HepG2 (cell line): ENCODE measurements around the gene UBE2G2. TPM values are rescaled to one million over a fixed set of nuclear protein-coding genes. Genes with fewer than 3 reads are reported as not detected.
A peak's percentile ranks its signal among the peaks of the same experiment; 100 is the strongest.

Source experiments
- CCDC6 ChIP-seq: sonication (generic); formaldehyde crosslinking; IDR thresholded peaks from 2 replicates; pipeline ENCODE4 v1.8.1; 2022; ENCODE audit warnings: mild to moderate bottlenecking, missing genetic modification reagents, moderate library complexity
- CSRNP1 ChIP-seq: sonication (generic); formaldehyde crosslinking; IDR thresholded peaks from 2 replicates; pipeline ENCODE4 v1.8.1; 2023; ENCODE audit warnings: mild to moderate bottlenecking, missing genetic modification reagents
- EHMT2 ChIP-seq: fragments of 200-600 bp; sonication (generic); IDR thresholded peaks from 2 replicates; pipeline ENCODE4 v1.7.0; 2017; ENCODE audit warnings: antibody characterized with exemption, low read depth, low read length, borderline replicate concordance
- GZF1 ChIP-seq: sonication (generic); formaldehyde crosslinking; IDR thresholded peaks from 2 replicates; pipeline ENCODE4 v1.5.1; 2020; ENCODE audit warnings: mild to moderate bottlenecking, missing genetic modification reagents
- MNT ChIP-seq: fragments of 450-650 bp; IDR thresholded peaks from 2 replicates; pipeline ENCODE4 v1.6.1; 2016
- MXD1 ChIP-seq: sonication (generic); formaldehyde crosslinking; IDR thresholded peaks from 2 replicates; pipeline ENCODE4 v1.4.0; 2020; ENCODE audit warnings: mild to moderate bottlenecking, missing genetic modification reagents
- MYC ChIP-seq: sonication (generic); formaldehyde crosslinking; IDR thresholded peaks from 2 replicates; pipeline ENCODE4 v1.9.0; 2021; ENCODE audit warnings: missing genetic modification reagents, borderline replicate concordance
- NR2F6 ChIP-seq, 2 experiments: IDR thresholded peaks; 2 replicates each; pipeline ENCODE4 v1.6.1; 2016; ENCODE audit warnings: antibody characterized with exemption in 1 of 2, mild to moderate bottlenecking in 1 of 2
- RELA ChIP-seq: sonication (generic); formaldehyde crosslinking; IDR thresholded peaks from 2 replicates; pipeline ENCODE4 v1.4.0; 2020; ENCODE audit warnings: missing genetic modification reagents
- RFX5 ChIP-seq: IDR thresholded peaks from 2 replicates; pipeline ENCODE4 v1.6.1; 2011; ENCODE audit warnings: low read depth, low read length, improper control_type of control experiment
- SKIL ChIP-seq: sonication (generic); formaldehyde crosslinking; IDR thresholded peaks from 2 replicates; pipeline ENCODE4 v1.8.0; 2022; ENCODE audit warnings: missing genetic modification reagents, mild to moderate bottlenecking, moderate library complexity, borderline replicate concordance
- SMC3 ChIP-seq: IDR thresholded peaks from 2 replicates; pipeline ENCODE4 v1.6.1; 2011; ENCODE audit warnings: low read length, improper control_type of control experiment
- SP5 ChIP-seq: IDR thresholded peaks from 2 replicates; pipeline ENCODE4 v1.6.1; 2016; ENCODE audit warnings: low read depth, borderline replicate concordance
- SRSF4 ChIP-seq: fragments of 200-400 bp; formaldehyde crosslinking; IDR thresholded peaks from one replicate; pipeline ENCODE4 v1.6.1; 2018; ENCODE audit warnings: mild to moderate bottlenecking, low read depth, low read length, moderate library complexity; ENCODE audit not compliant: poor library complexity, severe bottlenecking
- U2AF1 ChIP-seq: fragments of 200-400 bp; formaldehyde crosslinking; optimal IDR thresholded peaks from 2 replicates; pipeline ENCODE3; 2017; ENCODE audit warnings: mild to moderate bottlenecking, low read depth, low read length
- ZBTB34 ChIP-seq: sonication (generic); formaldehyde crosslinking; IDR thresholded peaks from 2 replicates; pipeline ENCODE4 v1.8.0; 2022; ENCODE audit warnings: mild to moderate bottlenecking, missing genetic modification reagents
- ZNF431 ChIP-seq: sonication (generic); formaldehyde crosslinking; IDR thresholded peaks from 2 replicates; pipeline ENCODE4 v1.9.0; 2022; ENCODE audit warnings: missing genetic modification reagents, low read depth, mild to moderate bottlenecking, borderline replicate concordance
- ZNF512 ChIP-seq: sonication (generic); formaldehyde crosslinking; IDR thresholded peaks from 2 replicates; pipeline ENCODE4 v1.4.0; 2020; ENCODE audit warnings: mild to moderate bottlenecking, missing genetic modification reagents
- ZNF572 ChIP-seq: sonication (generic); formaldehyde crosslinking; IDR thresholded peaks from 2 replicates; pipeline ENCODE4 v1.5.1; 2020; ENCODE audit warnings: mild to moderate bottlenecking, missing genetic modification reagents
- ZNF605 ChIP-seq: sonication (generic); formaldehyde crosslinking; IDR thresholded peaks from 2 replicates; pipeline ENCODE4 v1.8.0; 2022; ENCODE audit warnings: mild to moderate bottlenecking, missing genetic modification reagents
- ZNF607 ChIP-seq: sonication (generic); formaldehyde crosslinking; IDR thresholded peaks from 2 replicates; pipeline ENCODE4 v1.5.1; 2020; ENCODE audit warnings: missing genetic modification reagents, mild to moderate bottlenecking, borderline replicate concordance
- polyA plus RNA-seq, 8 experiments: library from polyadenylated mRNA; depleted of rRNA in 3 of 8; stranded (reverse) in 7 of 8; unstranded in 1 of 8; fragments of >200 nt; fragmentation: Illumina TruSeq in 4 of 8; extraction: Trizol in 4 of 8; gene quantifications; 2 replicates each; pipeline versions ENCODE4 v1.2.1 to v1.2.3, GENCODE V29; 2011 to 2016; ENCODE audit warnings: low read depth in 4 of 8, missing spikeins in 1 of 8, mixed read lengths in 1 of 8; ENCODE audit not compliant: insufficient read depth in 1 of 8
- total RNA-seq, 5 experiments: library from RNA; depleted of rRNA; stranded (reverse); fragments of >200 nt; fragmentation: Illumina TruSeq; extraction: Trizol; gene quantifications; 2 replicates each; pipeline ENCODE4 v1.2.3, GENCODE V29; 2016; ENCODE audit warnings: low read depth in 1 of 5

Gene UBE2G2
- total and polyA plus RNA-seq, 2 of the 13 experiments (the other 11 are each of a cell fraction or from before 2014, with no cell fraction given) = 55.4 to 92.0 TPM

DNA sequence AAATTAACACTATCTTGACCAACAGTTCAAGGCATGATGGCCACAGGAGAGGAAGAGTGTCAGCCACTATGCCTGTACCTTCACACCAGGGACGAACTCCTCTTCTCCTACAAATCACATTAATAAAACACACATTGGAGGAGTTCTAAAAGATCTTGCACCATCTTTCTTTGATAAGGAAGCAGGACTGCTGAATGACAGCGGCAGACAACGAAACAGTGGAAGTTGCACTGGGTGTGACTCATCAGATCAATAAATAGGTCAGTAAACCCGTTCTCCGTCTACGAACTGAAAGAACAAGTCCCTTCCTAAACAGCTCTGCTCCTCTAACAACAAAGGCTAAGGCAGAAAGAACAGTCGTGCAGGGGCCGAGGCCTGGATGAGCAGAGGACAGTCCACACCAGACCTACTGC, 23.1 kb downstream of the UBE2G2 start (continued):
- TF ChIP-seq CCDC6 (CRISPR knock-in tag) = no peak
- TF ChIP-seq ZNF605 (CRISPR knock-in tag) = no peak
- TF ChIP-seq SRSF4 = no peak
- TF ChIP-seq ZNF512 (CRISPR knock-in tag) = no peak
- no peak for TF ChIP-seq SP5 (CRISPR knock-in tag)
- TF ChIP-seq EHMT2 = no peak
- TF ChIP-seq RFX5 = no peak
- TF ChIP-seq ZNF431 (CRISPR knock-in tag) = no peak
- no peak for TF ChIP-seq GZF1 (CRISPR knock-in tag)
- no peak for TF ChIP-seq U2AF1
- TF ChIP-seq ZNF572 = no peak
- TF ChIP-seq MNT = no peak
- TF ChIP-seq ZNF607 (CRISPR knock-in tag) = no peak
- TF ChIP-seq ZBTB34 (CRISPR knock-in tag) = 0 out of 2 replicates have a peak, but pooled peaks have one; percentile 1
- TF ChIP-seq SMC3 = peak; percentile 30; the same call in 1 of the 2 replicates
- TF ChIP-seq MYC = no peak
- TF ChIP-seq SKIL (CRISPR knock-in tag) = no peak
- no peak for TF ChIP-seq MXD1
- no peak for TF ChIP-seq CSRNP1
- TF ChIP-seq RELA (CRISPR knock-in tag) = no peak
- no peak for TF ChIP-seq NR2F6 (IDR thresholded peaks at IDR 0.05)
- TF ChIP-seq NR2F6 (CRISPR knock-in tag; IDR thresholded peaks at IDR 0.05) = peak; percentile 50; the same call in 1 of the 2 replicates
